Liver (tissue), 9 donors: ENCODE measurements around the gene B3GNT5. TPM values are rescaled to one million over a fixed set of nuclear protein-coding genes. Genes with fewer than 3 reads are reported as not detected.

Source experiments
- DNase-seq: peaks from one replicate; pipeline ENCODE4 v3.0.0-alpha.2; 2017; ENCODE audit warnings: low spot score
- H3K27ac ChIP-seq, 2 donors: one replicate each; pipeline ENCODE4 v1.7.0; 2013; ENCODE audit warnings: inconsistent platforms in 2 of 2, low read length in 2 of 2, control low read depth in 1 of 2, low read depth in 1 of 2, mild to moderate bottlenecking in 1 of 2
- H3K27me3 ChIP-seq, 4 donors: one replicate each; pipeline versions ENCODE4 v1.6.1 to v1.7.0; 2013; ENCODE audit warnings: low read length in 3 of 4, inconsistent platforms in 1 of 4, mild to moderate bottlenecking in 1 of 4, moderate library complexity in 1 of 4; ENCODE audit not compliant: control insufficient read depth in 4 of 4, insufficient read depth in 4 of 4
- H3K36me3 ChIP-seq, 4 donors: one replicate each; pipeline versions ENCODE4 v1.6.1 to v1.7.0; 2013; ENCODE audit warnings: low read length in 3 of 4, mild to moderate bottlenecking in 3 of 4, low read depth in 1 of 4, moderate library complexity in 1 of 4; ENCODE audit not compliant: control insufficient read depth in 4 of 4, insufficient read depth in 3 of 4
- H3K4me1 ChIP-seq, 4 donors: one replicate each; pipeline versions ENCODE4 v1.6.1 to v1.7.0; 2013; ENCODE audit warnings: low read length in 3 of 4, mild to moderate bottlenecking in 3 of 4, moderate library complexity in 1 of 4; ENCODE audit not compliant: control insufficient read depth in 4 of 4, insufficient read depth in 4 of 4
- H3K4me3 ChIP-seq, 3 donors: one replicate each; pipeline versions ENCODE4 v1.6.1 to v1.7.0; 2013; ENCODE audit warnings: low read length in 3 of 3, control low read depth in 1 of 3, low read depth in 1 of 3, mild to moderate bottlenecking in 1 of 3
- H3K9ac ChIP-seq, 2 donors: one replicate each; pipeline ENCODE4 v1.7.0; 2013; ENCODE audit warnings: low read length in 2 of 2, mild to moderate bottlenecking in 2 of 2, moderate library complexity in 2 of 2, control low read depth in 1 of 2, low read depth in 1 of 2
- H3K9me3 ChIP-seq, 4 donors: one replicate each; pipeline versions ENCODE4 v1.6.1 to v1.7.0; 2013; ENCODE audit warnings: low read length in 3 of 4; ENCODE audit not compliant: control insufficient read depth in 4 of 4
- CTCF ChIP-seq: fragments of 150-350 bp; IDR thresholded peaks from 2 replicates; pipeline ENCODE4 v1.5.1; 2017; ENCODE audit warnings: improper control_type of control experiment, low read depth, low read length; ENCODE audit not compliant: missing input control
- FOXA1 ChIP-seq: IDR thresholded peaks from 2 replicates; pipeline ENCODE4 v1.6.1; 2016; ENCODE audit warnings: antibody characterized with exemption
- HNF4A ChIP-seq, 2 donors: conservative IDR thresholded peaks; 2 replicates each; pipeline ENCODE4 v1.6.1; 2016; ENCODE audit warnings: antibody characterized with exemption in 2 of 2, mild to moderate bottlenecking in 2 of 2
- HNF4G ChIP-seq: IDR thresholded peaks from 2 replicates; pipeline ENCODE4 v1.6.1; 2016; ENCODE audit warnings: antibody characterized with exemption
- MAX ChIP-seq: IDR thresholded peaks from 2 replicates; pipeline ENCODE4 v1.6.1; 2016; ENCODE audit warnings: antibody characterized with exemption
- NR2F2 ChIP-seq: IDR thresholded peaks from 2 replicates; pipeline ENCODE4 v1.6.1; 2016; ENCODE audit warnings: antibody characterized with exemption
- RAD21 ChIP-seq, 2 donors: IDR thresholded peaks; 2 replicates each; pipeline ENCODE4 v1.6.1; 2016; ENCODE audit warnings: antibody characterized with exemption in 2 of 2, mild to moderate bottlenecking in 2 of 2
- TAF1 ChIP-seq: conservative IDR thresholded peaks from 2 replicates; pipeline ENCODE4 v1.6.1; 2016; ENCODE audit warnings: antibody characterized with exemption, mild to moderate bottlenecking
- YY1 ChIP-seq: IDR thresholded peaks from 2 replicates; pipeline ENCODE4 v1.6.1; 2016; ENCODE audit warnings: antibody characterized with exemption, mild to moderate bottlenecking
- WGBS: extraction: QIAGEN DNeasy Blood & Tissue Kit; methylation state at CpG from one replicate; pipeline ENCODE4 v1.1.7; 2013; 5-methylcytosine and 5-hydroxymethylcytosine counted together
- polyA plus RNA-seq, 2 donors: library from polyadenylated mRNA; stranded (reverse) in 1 of 2; unstranded in 1 of 2; fragments of 200-250 nt in 1 of 2; fragments of >200 nt in 1 of 2; fragmentation: Nextera tagmentation in 1 of 2; extraction: Ambion mirVana in 1 of 2; gene quantifications; one replicate each; pipeline versions ENCODE4 v1.2.1 to v1.2.3, GENCODE V29; 2013 to 2015
- total RNA-seq, 2 donors: library from RNA; depleted of rRNA; stranded (reverse); fragments of >200 nt; gene quantifications; one replicate each; pipeline ENCODE4 v1.2.3, GENCODE V29; 2014
- TF ChIP-seq, protein P1 (sequence below): IDR thresholded peaks from 2 replicates; pipeline ENCODE4 v1.6.1; 2016; ENCODE audit warnings: antibody characterized with exemption
- TF ChIP-seq, protein P2 (sequence below): IDR thresholded peaks from 2 replicates; pipeline ENCODE4 v1.6.1; 2016; ENCODE audit warnings: antibody characterized with exemption
- donor health status: healthy.
- donor health status: healthy.
- donor health status: healthy.
- donor health status: healthy.
- donor health status: healthy.

Gene B3GNT5
- total and polyA plus RNA-seq, 4 donors: 0.22 to 1.8 (median 0.53) TPM

GRCh38 chr3:183301937-183302580 is 49.0 kb downstream of the B3GNT5 start:
- Histone ChIP-seq H3K4me3 (no peak overlapping the region), H3K27me3 (no peaks in the 10 kb centered on the region), H3K9me3 (no peaks in the 10 kb centered on the region), H3K36me3 (no peaks in the 10 kb centered on the region), H3K9ac (no peak overlapping the region), H3K27ac (no peak overlapping the region), H3K4me1 (peaks cover 0 to 4% (median 0%) of the 10 kb centered on the region in 4 donors)
- TF ChIP-seq HNF4G (no peak), FOXA1 (no peak), CTCF (no peak), NR2F2 (no peak), RAD21 (IDR thresholded peaks at IDR 0.05) (no peak)
- TF ChIP-seq, protein P1, sequence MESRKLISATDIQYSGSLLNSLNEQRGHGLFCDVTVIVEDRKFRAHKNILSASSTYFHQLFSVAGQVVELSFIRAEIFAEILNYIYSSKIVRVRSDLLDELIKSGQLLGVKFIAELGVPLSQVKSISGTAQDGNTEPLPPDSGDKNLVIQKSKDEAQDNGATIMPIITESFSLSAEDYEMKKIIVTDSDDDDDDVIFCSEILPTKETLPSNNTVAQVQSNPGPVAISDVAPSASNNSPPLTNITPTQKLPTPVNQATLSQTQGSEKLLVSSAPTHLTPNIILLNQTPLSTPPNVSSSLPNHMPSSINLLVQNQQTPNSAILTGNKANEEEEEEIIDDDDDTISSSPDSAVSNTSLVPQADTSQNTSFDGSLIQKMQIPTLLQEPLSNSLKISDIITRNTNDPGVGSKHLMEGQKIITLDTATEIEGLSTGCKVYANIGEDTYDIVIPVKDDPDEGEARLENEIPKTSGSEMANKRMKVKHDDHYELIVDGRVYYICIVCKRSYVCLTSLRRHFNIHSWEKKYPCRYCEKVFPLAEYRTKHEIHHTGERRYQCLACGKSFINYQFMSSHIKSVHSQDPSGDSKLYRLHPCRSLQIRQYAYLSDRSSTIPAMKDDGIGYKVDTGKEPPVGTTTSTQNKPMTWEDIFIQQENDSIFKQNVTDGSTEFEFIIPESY: no peak
- no peak for DNase-seq
- WGBS: 80% methylated on average over 8 of the region's 8 CpGs

GRCh38 chr3:183303690-183304089 is 50.6 kb downstream of the B3GNT5 start:
- no peaks in the 10 kb centered on the region for H3K36me3 ChIP-seq

More at GRCh38 chr3:183303690-183304089, 50.6 kb downstream of the B3GNT5 start:
- Histone ChIP-seq H3K27ac (no peak overlapping the region), H3K9ac (no peak overlapping the region), H3K4me3 (no peak overlapping the region), H3K4me1 (peaks cover 0 to 6% (median 2%) of the 10 kb centered on the region in 4 donors), H3K9me3 (no peaks in the 10 kb centered on the region), H3K27me3 (no peaks in the 10 kb centered on the region)
- DNase-seq: no peak
- TF ChIP-seq YY1: no peak
- no peak for TF ChIP-seq NR2F2
- TF ChIP-seq FOXA1: no peak
- TF ChIP-seq, protein P2, sequence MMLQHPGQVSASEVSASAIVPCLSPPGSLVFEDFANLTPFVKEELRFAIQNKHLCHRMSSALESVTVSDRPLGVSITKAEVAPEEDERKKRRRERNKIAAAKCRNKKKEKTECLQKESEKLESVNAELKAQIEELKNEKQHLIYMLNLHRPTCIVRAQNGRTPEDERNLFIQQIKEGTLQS: no peak
- TF ChIP-seq TAF1: no peak
- no peak for TF ChIP-seq MAX
- TF ChIP-seq HNF4A (conservative IDR thresholded peaks at IDR 0.05): no peak
- TF ChIP-seq CTCF: no peak
- TF ChIP-seq, protein P1: no peak
- WGBS: 82% methylated on average over 2 of the region's 2 CpGs
